Hippocampal formation (tissue), 2 donors: ENCODE results near the gene SIRT2.
"Not testable (repeated sequence)": the region's sequence is repeated elsewhere in the genome, so short reads cannot be mapped to it uniquely, and the experiment has no call there.

Experiments
- DNase-seq, 2 donors: peaks; one replicate each; lab custom pipeline; 2025; lab: John Stamatoyannopoulos, UW

Gene SIRT2

GRCh38 chr19:38868551-38868950, 30.9 kb downstream of the SIRT2 start:
- DNase-seq = no peak

GRCh38 chr19:38867171-38867780, 32.1 kb downstream of the SIRT2 start:
- no peak for DNase-seq

GRCh38 chr19:38862321-38863059, 36.9 kb downstream of the SIRT2 start:
- no peak for DNase-seq

- no peak for DNase-seq
These were observed 38.0 kb downstream of the SIRT2 start for GRCh38 chr19:38861368-38861767.

- DNase-seq = not testable (repeated sequence)
These were observed 39.7 kb downstream of the SIRT2 start for GRCh38 chr19:38859631-38860204.

GRCh38 chr19:38856813-38857212, 42.6 kb downstream of the SIRT2 start:
- DNase-seq = no peak

GRCh38 chr19:38855751-38856150, 43.7 kb downstream of the SIRT2 start:
- DNase-seq = not testable (repeated sequence)

GRCh38 chr19:38854961-38855360, 44.5 kb downstream of the SIRT2 start:
- not testable (repeated sequence) for DNase-seq

- no peak for DNase-seq
These were observed 46.2 kb downstream of the SIRT2 start for GRCh38 chr19:38853214-38853613.

GRCh38 chr19:38852231-38853044, 47.0 kb downstream of the SIRT2 start:
- peak in 1 of 2 donors; percentile 43 for DNase-seq

GRCh38 chr19:38851622-38852230, 47.7 kb downstream of the SIRT2 start:
- peak; percentile 78 to 87 for DNase-seq

- peak in 1 of 2 donors; percentile 58 for DNase-seq
These were observed 48.3 kb downstream of the SIRT2 start for GRCh38 chr19:38850976-38851621.

- no peak for DNase-seq
These were observed 48.9 kb downstream of the SIRT2 start for GRCh38 chr19:38850436-38850975.

GRCh38 chr19:38849860-38850435, 49.5 kb downstream of the SIRT2 start, which contains the start of gene HNRNPL:
HNRNPL (minus strand) TSS chr19:38849986; CDS start chr19:38849966, 20 bp downstream.
- peak; percentile 100 for DNase-seq

GRCh38 chr19:38849147-38849859, 50.1 kb downstream of the SIRT2 start:
- DNase-seq = peak; percentile 84 to 91

GRCh38 chr19:38848299-38849146, 50.9 kb downstream of the SIRT2 start:
- no peak for DNase-seq

GRCh38 chr19:38846097-38846496, 53.3 kb downstream of the SIRT2 start:
- DNase-seq = no peak

GRCh38 chr19:38845374-38846024, 53.9 kb downstream of the SIRT2 start:
- no peak for DNase-seq
